Measurements from ENCODE around the gene FOXI3.
A peak's percentile ranks its signal among the peaks of the same experiment; 100 is the strongest.

FOXI3 gene

DNA sequence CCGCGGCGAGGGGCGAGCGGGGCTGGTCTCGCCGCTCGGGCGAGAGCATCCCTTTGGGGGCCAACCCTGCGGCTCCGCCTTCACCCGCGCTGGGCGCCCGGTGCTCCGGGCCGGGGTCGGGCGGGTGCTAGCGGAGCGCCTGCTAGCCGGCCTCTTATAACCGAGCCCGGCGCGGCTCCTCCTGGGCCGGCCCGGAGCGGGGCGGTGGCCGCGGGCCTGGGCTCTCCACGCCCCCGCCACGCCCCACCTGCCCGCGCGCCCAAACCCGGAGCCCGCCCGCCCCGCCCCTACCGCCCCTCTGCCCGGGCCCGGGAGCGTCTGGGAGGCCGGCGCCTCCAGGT lies at the start of gene FOXI3:
TSS of gene FOXI3 (minus strand) at position 129 of the 341 bp plus-strand sequence. CDS start 158 bp downstream, outside the sequence.
- Mint-ChIP-seq H3K4me3 (peak within 1 kb of the TSS; percentile 58), H3K27ac (no peak within 1 kb of the TSS), H3K9me3 (no peaks in the 10 kb centered on the region), H3K36me3 (no peaks in the 10 kb centered on the region), H3K4me1 (no peaks in the 10 kb centered on the region)
- DNase-seq (ENCODE audit: low spot score in 2 of 2), result no peak
- ATAC-seq, result peak; percentile 47

DNA sequence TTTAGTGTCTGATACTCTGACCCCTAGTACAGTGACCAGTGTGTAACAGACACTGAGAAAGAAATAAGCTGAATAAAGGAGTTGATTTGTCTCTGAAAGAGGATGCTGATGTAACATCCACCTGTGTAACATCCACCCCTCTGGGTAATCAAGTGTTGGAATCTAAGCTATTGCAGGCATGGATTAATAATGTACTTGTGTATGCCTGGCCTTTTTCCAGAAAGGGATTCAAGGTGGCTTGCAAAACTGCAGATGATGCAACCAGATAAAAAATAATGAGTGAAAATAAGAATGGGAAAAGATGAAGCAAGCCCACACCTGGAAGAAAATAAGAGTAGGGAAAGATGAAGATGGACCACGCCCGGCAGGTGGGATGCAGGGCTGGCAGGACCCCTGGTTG lies 48.2 kb upstream of the FOXI3 start:
- no peak overlapping the region for H3K4me3 Mint-ChIP-seq
- no peak overlapping the region for H3K27ac Mint-ChIP-seq

DNA sequence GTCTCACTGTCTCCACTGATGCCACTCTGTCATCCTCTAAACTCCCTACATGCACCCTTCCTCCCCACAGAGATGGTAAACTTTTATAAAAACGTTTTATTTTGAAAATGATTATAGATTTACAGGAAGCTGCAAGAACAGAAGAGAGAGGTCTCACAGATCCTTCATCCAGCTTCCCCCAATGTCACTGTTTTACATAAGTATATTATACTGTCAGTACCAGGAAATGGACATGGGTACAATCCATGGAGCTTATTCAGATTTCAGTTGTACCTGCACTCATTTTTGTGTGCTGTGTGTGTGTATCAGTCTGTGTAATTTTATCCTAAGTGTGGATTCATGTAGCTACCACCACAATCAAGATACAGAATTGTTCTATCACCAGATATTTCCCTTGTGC lies 46.7 kb upstream of the FOXI3 start:
- DNase-seq (ENCODE audit: low spot score in 2 of 2) (no peak), ATAC-seq (no peak)
- Mint-ChIP-seq H3K9me3 (peaks cover 2% of the 10 kb centered on the region), H3K36me3 (no peaks in the 10 kb centered on the region), H3K4me3 (no peak overlapping the region), H3K4me1 (no peaks in the 10 kb centered on the region), H3K27ac (no peak overlapping the region)

More for the DNA sequence above, 48.2 kb upstream of the FOXI3 start:
- DNase-seq (ENCODE audit: low spot score in 2 of 2), result no peak
- Mint-ChIP-seq H3K9me3 (peaks cover 2% of the 10 kb centered on the region), H3K4me1 (no peaks in the 10 kb centered on the region), H3K36me3 (no peaks in the 10 kb centered on the region)
- no peak for ATAC-seq

DNA sequence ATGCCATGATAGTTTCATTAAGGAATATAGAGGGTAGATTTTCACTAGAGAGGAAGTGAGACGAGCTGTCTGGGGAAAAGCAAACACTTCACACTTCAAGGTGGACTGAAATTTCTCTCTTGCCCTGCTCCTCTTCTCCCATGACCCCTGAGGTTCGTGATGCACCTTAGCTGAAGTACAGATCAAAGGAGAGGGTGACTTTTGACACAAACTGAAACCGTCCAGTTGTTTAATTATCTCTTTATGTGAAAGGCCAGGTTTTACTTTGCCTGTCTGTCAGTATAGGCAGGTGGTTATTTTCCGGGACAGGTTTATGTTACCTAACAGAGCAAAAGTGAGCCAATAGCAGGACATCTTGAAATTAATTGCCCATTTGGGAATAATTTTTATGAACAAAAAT lies 41.0 kb upstream of the FOXI3 start:
- H3K4me1 Mint-ChIP-seq, result no peaks in the 10 kb centered on the region
- no peak overlapping the region for H3K4me3 Mint-ChIP-seq
- no peaks in the 10 kb centered on the region for H3K9me3 Mint-ChIP-seq
- H3K36me3 Mint-ChIP-seq, result no peaks in the 10 kb centered on the region
- no peak for DNase-seq (ENCODE audit: low spot score in 2 of 2)
- ATAC-seq, result no peak
- H3K27ac Mint-ChIP-seq, result no peak overlapping the region

DNA sequence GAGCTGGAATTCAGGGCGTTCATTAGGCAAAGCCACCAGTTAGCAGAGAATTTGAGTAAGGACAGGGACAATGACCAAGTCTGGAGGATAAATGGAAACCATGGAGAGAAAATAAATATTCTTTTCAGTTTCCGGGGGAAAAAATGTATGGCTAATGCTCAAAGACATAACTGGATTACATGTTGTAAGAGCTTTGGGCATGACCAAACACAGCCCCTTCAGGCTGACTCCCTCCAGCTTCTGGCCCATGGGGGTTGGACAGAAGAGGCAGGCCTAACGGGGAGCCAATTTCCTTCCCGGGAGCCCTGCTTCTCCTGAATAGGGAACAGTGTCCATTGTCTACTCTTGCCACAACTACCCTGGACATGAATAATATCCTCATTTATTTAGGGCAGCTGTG lies 39.5 kb upstream of the FOXI3 start:
- no peak overlapping the region for H3K4me3 Mint-ChIP-seq
- H3K4me1 Mint-ChIP-seq, result no peaks in the 10 kb centered on the region
- DNase-seq (ENCODE audit: low spot score in 2 of 2), result no peak
- no peak overlapping the region for H3K27ac Mint-ChIP-seq
- no peaks in the 10 kb centered on the region for H3K9me3 Mint-ChIP-seq
- no peak for ATAC-seq
- no peaks in the 10 kb centered on the region for H3K36me3 Mint-ChIP-seq

DNA sequence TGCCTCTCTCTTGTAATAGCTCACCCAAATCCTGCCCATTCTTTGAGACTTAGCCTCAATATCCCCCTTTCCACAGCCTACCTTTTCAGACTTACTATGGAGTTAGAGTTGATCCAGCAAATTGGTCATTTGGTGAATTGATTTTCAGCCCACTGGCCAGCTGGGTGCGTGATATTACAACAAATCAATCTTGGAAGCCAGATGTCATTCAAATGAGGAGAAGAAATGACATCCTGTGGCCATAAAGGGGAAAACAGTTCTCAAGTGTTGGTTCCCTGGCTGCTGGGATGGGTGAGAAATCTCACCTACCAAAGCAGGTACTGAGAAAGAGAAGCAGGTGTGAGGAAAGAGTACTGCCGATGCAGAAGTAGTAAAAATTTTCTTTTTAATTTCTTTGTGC lies 36.7 kb upstream of the FOXI3 start:
- no peak for DNase-seq (ENCODE audit: low spot score in 2 of 2)
- no peaks in the 10 kb centered on the region for H3K9me3 Mint-ChIP-seq
- no peak overlapping the region for H3K4me3 Mint-ChIP-seq
- no peak overlapping the region for H3K27ac Mint-ChIP-seq
- no peaks in the 10 kb centered on the region for H3K4me1 Mint-ChIP-seq
- no peaks in the 10 kb centered on the region for H3K36me3 Mint-ChIP-seq
- no peak for ATAC-seq

DNA sequence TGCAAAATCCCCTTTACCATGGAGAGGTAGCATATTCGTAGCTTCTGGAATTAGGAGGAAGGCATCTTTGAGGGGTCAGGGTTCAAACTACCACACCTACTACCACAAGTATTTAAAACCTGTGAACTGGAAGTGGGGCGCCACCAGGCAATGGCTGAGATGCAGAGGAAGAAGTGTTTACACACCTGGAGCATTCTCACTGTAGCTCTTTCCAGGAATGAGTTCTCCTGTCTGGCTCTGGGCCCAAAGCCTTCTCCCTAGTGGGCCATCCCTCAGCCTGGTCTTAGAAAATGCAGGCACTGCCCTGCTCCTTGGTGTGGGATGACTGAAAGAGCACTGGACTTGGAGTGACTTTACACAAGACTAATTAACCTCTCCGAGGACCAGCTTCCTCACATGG lies 30.7 kb upstream of the FOXI3 start:
- Mint-ChIP-seq H3K36me3 (no peaks in the 10 kb centered on the region), H3K4me1 (no peaks in the 10 kb centered on the region), H3K9me3 (no peaks in the 10 kb centered on the region), H3K27ac (no peak overlapping the region), H3K4me3 (no peak overlapping the region)
- ATAC-seq, result no peak
- DNase-seq (ENCODE audit: low spot score in 2 of 2), result no peak

DNA sequence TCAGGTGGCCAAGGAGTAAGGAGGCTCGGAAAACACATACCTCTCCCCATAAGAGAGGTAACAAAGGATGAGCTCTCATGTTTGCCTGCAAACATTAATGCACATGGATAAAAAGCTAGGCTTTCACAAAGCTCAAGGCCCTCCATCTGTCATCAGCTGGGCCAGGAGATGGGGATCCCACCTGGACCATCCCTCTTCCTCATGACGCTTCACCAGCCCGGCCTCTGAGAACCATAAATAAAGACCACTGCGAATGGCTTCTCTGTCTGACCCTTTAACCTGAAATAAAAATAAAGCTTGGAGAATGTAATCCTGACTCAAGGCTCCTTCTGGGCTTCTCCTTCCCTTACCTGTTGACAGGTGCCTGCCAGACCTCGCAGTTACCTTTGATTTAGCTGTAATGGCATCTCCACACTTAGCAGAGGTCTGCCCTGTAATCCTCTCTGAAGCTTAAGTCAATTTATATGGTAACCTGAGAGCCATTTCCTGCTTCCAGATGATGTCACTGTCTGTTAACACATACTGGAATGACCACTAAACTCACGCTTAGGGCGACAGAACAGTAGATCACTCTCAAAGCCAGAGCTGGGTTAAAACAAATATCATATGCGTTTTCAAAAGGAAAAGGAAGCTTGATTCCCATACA lies 29.3 kb upstream of the FOXI3 start:
- no peak overlapping the region for H3K27ac Mint-ChIP-seq
- no peaks in the 10 kb centered on the region for H3K36me3 Mint-ChIP-seq
- H3K4me3 Mint-ChIP-seq, result no peak overlapping the region
- DNase-seq (ENCODE audit: low spot score in 2 of 2) (no peak), ATAC-seq (no peak)
- no peaks in the 10 kb centered on the region for H3K9me3 Mint-ChIP-seq
- no peaks in the 10 kb centered on the region for H3K4me1 Mint-ChIP-seq

DNA sequence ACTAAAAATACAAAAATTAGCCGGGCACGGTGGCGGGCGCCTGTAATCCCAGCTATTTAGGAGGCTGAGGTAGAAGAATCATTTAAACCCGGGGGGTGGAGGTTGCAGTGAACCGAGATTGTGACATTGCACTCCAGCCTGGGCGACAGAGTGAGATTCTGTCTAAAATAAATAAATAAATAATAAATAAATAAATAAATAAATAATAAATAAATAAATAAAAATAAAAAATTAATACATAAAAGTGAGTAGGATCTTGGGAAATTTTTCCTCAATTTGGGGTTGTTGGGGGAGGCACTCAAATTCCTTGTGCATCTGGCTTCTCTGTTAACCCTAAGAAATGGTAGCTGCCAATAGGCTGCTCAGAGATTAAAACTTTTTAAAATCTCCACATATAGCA lies 20.3 kb upstream of the FOXI3 start:
- Mint-ChIP-seq H3K4me1 (no peaks in the 10 kb centered on the region), H3K36me3 (no peaks in the 10 kb centered on the region), H3K27ac (no peak overlapping the region), H3K4me3 (no peak overlapping the region), H3K9me3 (peaks cover 6% of the 10 kb centered on the region)
- ATAC-seq, result no peak
- DNase-seq (ENCODE audit: low spot score in 2 of 2), result no peak

DNA sequence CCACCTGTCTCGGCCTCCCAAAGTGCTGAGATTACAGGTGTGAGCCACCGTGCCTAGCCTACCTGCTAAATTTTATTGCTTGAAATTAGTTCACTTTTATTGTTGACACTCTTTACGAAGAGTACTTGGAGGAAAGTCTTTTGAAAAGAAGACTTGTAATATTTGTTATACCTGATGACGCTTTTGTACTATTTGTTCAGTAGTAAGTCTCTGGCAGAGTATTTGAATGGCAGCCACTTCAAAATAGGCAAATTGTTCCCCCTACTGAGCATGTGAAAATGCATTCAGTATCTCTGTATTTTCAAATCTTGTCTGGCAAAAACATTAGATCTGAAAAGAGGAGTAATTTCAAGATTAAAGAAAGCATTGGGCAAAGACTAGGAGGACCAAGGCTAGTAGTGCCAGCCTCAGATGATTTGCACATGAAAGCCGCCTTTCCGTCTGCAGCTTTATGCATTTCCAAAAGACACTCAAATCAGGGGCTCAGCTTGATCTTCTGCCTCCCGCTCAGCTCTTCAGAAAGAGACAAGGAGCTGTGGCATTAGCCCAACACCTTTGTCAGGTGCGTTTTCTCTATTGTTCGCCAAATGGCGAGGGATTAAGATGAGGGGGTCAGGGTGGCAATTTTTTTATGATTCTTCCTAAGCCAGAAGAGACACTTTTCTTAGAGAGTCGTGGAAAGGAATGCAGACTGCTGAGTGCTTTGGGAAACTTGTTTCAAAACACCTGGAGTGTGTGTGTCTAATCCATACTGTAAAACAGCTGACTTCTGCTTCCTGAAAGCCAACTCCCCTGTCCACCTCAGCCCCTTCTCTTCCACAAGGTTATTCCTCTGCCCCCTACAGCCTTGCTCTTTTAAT lies 18.8 kb upstream of the FOXI3 start:
- no peak for ATAC-seq
- H3K9me3 Mint-ChIP-seq, result peaks cover 6% of the 10 kb centered on the region
- H3K4me1 Mint-ChIP-seq, result no peaks in the 10 kb centered on the region
- no peak overlapping the region for H3K27ac Mint-ChIP-seq
- H3K4me3 Mint-ChIP-seq, result no peak overlapping the region
- no peaks in the 10 kb centered on the region for H3K36me3 Mint-ChIP-seq
- DNase-seq (ENCODE audit: low spot score in 2 of 2), result no peak

DNA sequence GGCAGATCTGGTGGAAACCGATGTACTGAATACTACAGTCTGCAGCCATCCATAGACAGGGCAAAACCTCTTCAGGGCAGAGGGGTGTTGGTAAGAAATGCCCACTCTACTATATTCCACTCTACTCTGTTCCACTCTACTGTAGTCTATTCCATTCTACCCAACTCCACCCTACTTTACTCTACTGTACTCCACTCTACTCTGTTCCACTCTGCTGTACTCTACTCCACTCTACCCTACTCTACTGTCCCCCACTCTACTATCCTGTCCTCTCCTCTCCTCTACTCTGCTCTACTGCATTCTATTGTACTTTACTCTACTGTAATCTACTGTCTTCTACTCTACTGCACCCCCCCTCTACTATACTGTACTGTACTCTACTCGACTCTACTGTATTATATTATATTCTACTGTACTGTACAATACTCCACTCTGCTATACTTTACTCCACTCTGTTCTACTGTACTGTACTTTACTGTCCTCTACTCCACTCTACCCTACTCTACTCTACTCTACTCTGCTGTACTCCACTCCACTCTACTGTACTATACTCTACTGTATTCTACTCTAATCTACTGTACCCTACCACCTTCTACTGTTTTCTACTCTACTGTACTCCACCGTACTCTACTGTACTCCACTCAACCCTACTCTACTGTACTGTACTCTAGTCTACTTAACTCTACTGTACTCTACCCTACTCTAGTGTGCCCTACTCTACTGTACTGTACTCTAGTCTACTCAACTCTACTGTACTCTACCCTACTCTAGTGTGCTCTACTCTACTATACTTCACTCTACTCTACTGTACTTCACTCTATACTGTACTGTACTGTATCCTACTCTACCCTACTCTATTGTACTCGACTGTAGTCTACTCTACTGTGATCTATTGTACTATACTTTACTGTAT lies 17.0 kb upstream of the FOXI3 start:
- Mint-ChIP-seq H3K4me3 (no peak overlapping the region), H3K27ac (no peak overlapping the region), H3K4me1 (no peaks in the 10 kb centered on the region), H3K9me3 (peaks cover 6% of the 10 kb centered on the region), H3K36me3 (no peaks in the 10 kb centered on the region)
- DNase-seq (ENCODE audit: low spot score in 2 of 2) (no peak), ATAC-seq (peak; percentile 58)

DNA sequence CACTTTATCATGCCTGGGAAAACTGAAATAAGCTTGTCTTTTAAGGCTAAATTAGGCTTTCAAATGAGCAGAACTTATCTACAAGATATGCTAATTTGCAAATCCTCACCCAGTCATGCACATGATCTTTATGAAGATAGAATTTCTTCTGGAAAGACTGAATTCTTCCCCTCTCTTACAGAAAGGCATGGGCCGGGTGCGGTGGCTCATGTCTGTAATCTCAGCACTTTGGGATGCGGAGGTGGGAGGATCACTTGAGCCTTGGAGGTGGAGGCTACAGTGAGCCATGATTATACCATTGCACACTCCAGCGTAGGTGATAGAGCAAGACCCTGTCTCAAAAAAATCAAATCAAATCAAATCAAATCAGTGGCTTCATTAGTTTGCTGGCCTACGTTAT lies 11.7 kb upstream of the FOXI3 start:
- no peak overlapping the region for H3K27ac Mint-ChIP-seq
- no peak overlapping the region for H3K4me3 Mint-ChIP-seq
- ATAC-seq (no peak), DNase-seq (ENCODE audit: low spot score in 2 of 2) (no peak)
- H3K9me3 Mint-ChIP-seq, result no peaks in the 10 kb centered on the region
- no peaks in the 10 kb centered on the region for H3K36me3 Mint-ChIP-seq
- no peaks in the 10 kb centered on the region for H3K4me1 Mint-ChIP-seq

DNA sequence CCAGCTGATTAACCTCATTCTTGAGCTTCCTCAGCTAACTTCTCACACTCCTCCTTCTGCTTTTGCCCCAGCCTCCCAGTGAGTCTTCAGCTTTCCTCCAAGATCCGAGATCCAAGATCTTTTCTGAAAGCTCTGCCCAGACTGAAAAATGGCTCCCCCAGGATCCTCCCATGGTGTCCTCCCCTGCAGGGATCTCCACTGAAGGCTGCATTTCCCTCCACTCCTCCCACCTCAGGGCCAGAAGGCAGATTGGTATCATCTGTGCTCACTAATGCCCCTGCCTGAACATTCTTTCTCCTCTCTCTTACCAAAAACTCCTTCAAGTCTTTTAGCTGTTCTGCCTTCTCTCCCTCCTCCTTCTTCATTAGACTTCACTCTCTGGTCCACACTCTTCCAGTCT lies 6.1 kb upstream of the FOXI3 start:
- no peak overlapping the region for H3K4me3 Mint-ChIP-seq
- H3K27ac Mint-ChIP-seq, result no peak overlapping the region
- ATAC-seq, result no peak
- no peak for DNase-seq (ENCODE audit: low spot score in 2 of 2)
- H3K4me1 Mint-ChIP-seq, result no peaks in the 10 kb centered on the region
- H3K9me3 Mint-ChIP-seq, result no peaks in the 10 kb centered on the region
- H3K36me3 Mint-ChIP-seq, result no peaks in the 10 kb centered on the region

DNA sequence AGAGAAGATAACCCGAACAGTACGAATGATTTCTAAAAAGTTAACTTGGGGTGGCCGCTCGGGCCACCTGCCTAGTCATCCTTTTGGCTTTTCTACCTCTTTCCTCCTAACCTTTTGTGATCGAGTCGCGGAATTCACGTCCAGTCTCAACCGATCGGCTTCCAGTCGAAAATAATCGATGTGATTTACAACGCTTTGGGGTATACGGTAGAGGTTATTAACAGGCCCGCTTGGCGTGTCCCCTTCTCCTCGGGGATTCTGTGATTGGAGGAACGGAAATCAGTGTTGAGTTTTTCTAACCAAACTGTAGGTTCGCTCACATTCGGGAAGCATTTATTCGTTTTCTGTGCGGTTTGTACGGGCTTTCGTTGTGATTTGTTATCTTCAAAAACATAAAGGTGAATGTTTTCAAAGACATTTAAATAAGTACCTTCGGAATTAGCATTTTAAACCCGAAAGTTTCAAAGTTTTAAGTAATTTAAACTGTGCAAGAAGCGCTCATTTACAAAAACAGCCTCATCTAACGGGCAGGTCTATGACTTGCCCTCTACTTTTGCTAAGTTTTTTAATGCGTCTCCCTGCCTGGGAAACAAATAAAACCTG lies 588 bp upstream of the FOXI3 start:
- H3K27ac Mint-ChIP-seq, result no peak overlapping the region
- peak overlapping the region; percentile 51 for H3K4me3 Mint-ChIP-seq
- DNase-seq (ENCODE audit: low spot score in 2 of 2) (peak in 1 of 2 donors; percentile 49), ATAC-seq (no peak)
- H3K4me1 Mint-ChIP-seq, result no peaks in the 10 kb centered on the region
- H3K36me3 Mint-ChIP-seq, result no peaks in the 10 kb centered on the region
- H3K9me3 Mint-ChIP-seq, result no peaks in the 10 kb centered on the region

Data from stimulated activated effector memory CD8-positive, alpha-beta T cell treated with anti-CD3 and anti-CD28 coated beads, Interleukin-12 subunit alpha, Interleukin-12 subunit beta, amount 100 ng/mL, for 72 hours (primary cell).